ENCODE results near the gene TMEM190.

Gene TMEM190

GRCh38 chr19:55352040-55352439 is 24.6 kb upstream of the TMEM190 start:
- DNase-seq, result no peak

GRCh38 chr19:55352549-55353145 is 24.0 kb upstream of the TMEM190 start:
- DNase-seq, result no peak

GRCh38 chr19:55353356-55353802 is 23.2 kb upstream of the TMEM190 start:
- DNase-seq, result no peak

- peak; percentile 62 for DNase-seq
Observed at GRCh38 chr19:55353803-55354697, 22.6 kb upstream of the TMEM190 start.

- DNase-seq, result peak; percentile 21
Observed at GRCh38 chr19:55354698-55355212, 21.9 kb upstream of the TMEM190 start, which contains the start of gene COX6B2. TSS of gene COX6B2 (minus strand) at chr19:55354719. CDS start at chr19:55354521, 198 bp downstream.

- DNase-seq, result peak; percentile 23
Observed at GRCh38 chr19:55355213-55355821, 21.3 kb upstream of the TMEM190 start.

GRCh38 chr19:55358493-55358892 is 18.1 kb upstream of the TMEM190 start:
- no peak for DNase-seq

DNA sequence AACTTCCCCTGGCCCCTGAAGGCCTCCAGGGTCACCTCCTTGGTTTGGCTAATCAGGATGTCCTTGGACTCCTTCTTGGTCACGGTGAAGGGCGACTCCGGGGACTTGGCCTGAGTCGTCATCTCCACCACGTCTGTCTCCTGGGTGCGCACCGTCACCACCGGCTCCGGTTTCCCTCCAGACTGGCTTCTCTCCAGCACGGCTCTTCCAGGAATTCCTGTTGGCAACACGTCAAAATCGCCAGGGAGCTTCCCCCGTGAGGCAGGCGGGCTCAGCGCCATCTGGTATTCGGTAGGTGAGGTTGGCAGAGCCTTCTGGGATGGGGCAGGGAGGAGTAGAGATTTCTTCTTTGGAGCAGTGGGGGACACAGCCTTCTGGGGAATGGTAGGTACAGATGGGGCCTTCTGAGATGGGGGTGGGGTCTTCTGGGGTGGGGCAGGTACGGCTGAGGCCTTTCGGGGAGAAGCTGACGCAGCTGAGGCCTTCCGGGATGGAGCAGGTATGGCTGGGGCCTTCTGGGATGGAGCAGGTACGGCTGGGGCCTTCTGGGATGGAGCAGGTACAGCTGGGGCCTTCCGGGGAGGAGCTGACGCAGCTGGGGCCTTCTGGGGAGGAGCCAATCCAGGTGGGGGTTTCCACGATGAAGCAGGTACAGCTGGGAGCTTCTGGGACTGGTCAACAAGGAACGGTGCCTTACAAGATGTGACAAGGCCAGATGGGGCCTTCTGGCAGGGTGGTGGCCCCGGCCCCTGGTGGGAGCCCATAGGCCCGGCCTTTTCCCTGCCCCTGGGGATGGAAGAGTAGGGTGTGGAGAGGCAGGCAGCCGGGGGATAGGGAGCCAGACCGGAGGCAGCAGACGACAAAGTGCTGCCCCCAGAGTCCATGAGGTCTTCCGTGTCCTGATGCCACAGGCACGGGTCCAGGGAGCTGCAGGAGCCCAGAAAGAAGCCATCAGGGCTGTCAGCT is 17.4 kb upstream of the TMEM190 start:
- no peak for DNase-seq

DNA sequence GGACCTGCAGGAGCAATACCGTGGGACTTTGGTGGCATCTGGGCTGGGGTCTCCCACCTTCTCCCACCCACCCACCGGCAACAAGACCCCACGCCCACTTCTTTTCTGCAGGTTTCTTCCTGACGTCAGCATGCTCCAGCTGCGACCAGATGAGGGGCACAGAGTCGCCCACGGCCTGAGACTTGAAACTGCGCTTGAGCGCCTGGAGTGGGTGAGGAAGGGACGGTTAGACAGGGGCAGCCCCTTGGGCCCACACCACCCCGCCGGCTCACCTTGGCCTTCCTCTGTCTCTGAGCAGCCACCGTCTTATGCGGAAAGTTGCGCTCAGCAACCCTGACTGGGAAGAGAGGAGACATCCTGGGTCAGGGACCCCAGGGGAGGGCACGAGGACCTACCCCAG is 15.7 kb upstream of the TMEM190 start:
- no peak for DNase-seq

DNA sequence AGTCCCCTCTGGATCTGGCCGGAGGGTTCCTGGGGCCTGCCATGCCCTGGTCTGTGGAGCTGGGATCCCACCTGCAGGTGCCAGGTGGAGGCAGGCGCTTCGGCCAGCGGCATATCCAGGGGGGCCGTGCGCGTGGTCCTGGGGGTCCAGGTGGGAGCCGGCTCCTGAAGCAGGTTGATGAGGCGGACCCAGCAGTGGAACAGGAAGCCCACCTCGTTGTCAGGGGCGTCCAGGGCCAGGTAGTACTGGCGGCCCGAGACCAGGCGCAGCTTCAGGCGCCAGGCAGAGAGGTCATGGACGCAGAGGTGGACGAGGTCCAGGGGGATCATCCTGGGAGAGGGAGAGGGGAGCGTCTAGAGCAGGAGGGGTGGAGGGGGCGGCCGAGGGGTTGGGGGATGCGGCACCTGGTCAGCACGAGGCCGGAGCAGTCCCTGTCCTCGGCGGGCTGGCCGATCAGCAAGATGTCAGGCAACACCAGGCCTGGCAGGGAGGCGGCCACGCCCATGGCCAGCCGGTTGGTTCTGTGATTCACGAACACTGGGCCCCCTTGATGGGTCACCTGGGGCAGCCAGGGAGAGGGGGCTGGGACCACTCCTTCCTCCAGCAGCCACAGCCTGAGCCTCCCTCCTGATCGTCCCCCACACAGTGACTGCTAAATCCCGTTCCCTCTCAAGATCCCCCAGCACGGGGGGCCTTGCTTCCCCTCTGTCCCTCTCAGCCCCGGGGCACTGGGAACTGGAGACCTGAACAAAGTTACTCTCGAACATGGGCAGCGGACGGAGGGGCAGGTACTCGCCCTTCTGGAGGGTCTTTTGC is 14.2 kb upstream of the TMEM190 start:
- DNase-seq, result no peak

GRCh38 chr19:55362990-55363716 is 13.5 kb upstream of the TMEM190 start, which contains the start of gene GARIN5B:
TSS of gene GARIN5B (minus strand) at chr19:55363260. CDS start at chr19:55363066, 194 bp downstream.
- DNase-seq, result no peak

DNA sequence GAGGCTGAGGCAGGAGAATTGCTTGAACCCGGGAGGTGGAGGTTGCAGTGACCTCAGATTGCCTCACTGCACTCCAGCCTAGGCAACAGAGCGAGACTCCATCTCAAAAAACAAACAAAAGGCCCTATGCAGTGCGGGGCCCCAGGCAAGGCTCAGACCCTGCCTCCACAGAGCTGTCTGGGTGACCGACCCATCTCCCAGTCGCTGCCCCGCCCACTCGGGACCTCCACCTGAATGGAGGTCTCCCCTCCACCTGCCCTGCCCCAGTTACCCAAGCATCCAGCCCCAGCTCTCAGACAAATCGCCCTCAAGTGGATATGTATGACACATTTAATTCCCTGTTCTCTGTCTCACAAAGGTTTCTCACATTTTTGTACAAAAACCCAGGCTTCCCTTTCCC is 11.4 kb upstream of the TMEM190 start:
- no peak for DNase-seq

GRCh38 chr19:55365964-55366363 is 10.7 kb upstream of the TMEM190 start:
- no peak for DNase-seq

- DNase-seq, result no peak
Observed at GRCh38 chr19:55366790-55367189, 9.8 kb upstream of the TMEM190 start.

- DNase-seq, result no peak
Observed at GRCh38 chr19:55368106-55368505, 8.5 kb upstream of the TMEM190 start.

- peak; percentile 64 for DNase-seq
Observed at GRCh38 chr19:55368701-55369563, 7.7 kb upstream of the TMEM190 start.

DNA sequence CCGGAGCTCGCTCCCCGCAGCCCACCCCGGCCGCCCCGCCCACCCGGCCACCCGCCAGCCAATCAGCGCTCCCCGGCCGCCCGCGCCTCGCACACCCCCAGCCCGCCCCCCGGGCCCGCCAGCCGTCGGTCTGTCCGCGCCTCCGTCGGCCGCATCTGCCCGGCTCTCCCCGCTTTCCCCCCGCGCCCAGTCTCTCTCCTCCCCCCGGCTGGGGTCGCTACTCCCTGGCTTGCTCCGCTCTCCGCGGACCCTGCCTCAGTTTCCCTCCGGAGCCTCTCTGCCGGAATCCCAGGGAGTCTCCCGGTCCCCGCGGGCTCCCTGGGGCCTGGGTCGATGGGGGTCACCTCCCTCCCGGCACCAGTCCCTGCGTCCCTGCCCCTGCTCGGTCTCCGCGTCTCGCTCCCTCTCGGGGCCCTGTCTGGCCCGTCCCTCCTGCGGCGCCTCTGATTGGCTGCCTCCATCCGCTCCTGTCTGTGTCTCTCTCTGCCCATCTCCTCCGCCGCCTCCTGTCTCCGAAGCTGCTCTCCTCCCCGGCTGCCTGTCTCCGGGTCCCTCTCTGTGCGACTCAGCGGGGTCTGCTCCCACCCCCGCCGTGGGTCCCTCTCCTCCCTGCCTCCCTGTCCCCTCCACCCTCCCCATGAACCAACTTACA is 6.8 kb upstream of the TMEM190 start:
- peak; percentile 53 for DNase-seq

- DNase-seq, result no peak
Observed at GRCh38 chr19:55370305-55370988, 6.2 kb upstream of the TMEM190 start, which contains the start of gene IL11. TSS of gene IL11 (minus strand) at chr19:55370463. CDS start at chr19:55370310, 153 bp downstream.

Measured in right hindlimb (tissue), 1 donor.